Stimulated activated CD8-positive, alpha-beta memory T cell treated with anti-CD3 and anti-CD28 coated beads, Interleukin-15, amount 100 ng/mL, for 48 hours (primary cell): ENCODE measurements around the gene RAPGEF4.

Source experiments
- DNase-seq, 2 donors: peaks; one replicate each; pipeline ENCODE4 v3.0.0-alpha.2; 2020; ENCODE audit warnings: low read depth in 2 of 2

Gene RAPGEF4

DNA sequence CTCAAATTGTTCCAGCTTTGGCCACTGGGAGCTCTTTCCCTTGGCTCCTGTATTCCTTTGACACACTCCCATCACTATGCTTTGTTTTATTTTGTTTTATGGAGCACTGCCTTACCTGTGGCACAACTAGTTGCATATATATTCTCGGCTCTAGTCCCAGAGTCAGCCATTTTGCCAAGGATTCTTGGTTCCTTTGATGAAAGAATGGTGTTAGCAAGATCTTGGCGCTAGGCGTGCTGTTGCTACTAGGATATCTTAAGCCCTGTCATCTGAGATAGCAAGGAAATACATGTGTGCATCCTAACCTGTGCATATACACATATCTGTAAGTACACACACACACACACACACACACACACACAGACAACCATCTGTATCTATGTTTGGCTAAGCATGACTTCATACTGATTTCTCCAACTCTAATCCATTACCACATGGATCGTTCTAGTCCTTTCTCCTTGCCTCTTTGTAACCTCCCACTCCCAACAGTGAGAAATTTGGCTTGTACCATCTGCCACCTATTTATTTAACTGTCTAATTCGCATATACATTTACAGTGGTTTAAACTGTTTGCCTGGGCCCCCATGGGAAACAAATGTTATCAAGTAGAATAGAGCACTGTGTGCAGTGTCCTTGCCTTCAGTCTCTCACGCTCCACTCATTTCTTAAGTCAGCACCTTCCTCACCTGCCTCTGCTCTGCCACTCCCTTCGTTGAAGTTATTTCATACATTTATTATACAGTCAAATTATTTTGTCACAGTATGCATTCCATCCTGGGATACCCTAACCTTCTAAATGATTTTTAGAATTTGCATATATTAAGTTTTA lies 202.5 kb downstream of the RAPGEF4 start:
- DNase-seq, result no peak

DNA sequence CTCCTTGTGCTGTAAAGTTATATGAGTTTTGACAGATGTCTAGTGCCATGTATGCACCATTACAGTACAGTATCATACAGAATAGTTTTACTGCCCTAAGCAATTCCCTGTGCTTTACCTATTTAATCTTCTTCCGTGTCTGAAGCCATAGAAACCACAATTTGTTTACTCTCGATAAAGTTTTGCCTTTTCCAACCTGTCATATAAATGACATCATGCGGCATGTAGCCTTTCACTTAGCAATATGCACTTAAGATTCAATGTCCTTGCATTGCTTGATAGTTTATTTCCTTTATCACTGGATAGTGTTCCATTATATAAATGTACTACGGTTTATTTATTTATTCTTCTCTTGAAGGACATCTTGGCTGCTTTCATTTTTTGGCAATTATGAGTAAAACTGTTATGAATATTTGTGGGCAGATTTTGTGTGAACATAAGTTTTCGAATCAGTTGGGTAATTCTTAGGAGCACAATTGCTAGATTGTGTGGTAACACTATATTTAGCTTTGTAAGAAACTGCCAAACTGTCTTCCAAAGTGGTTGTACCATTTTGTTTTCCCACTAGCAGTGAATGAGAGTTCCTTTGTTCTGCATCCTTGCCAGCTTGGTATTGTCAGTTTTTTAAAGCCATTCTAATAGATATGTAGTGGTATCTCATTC lies 203.2 kb downstream of the RAPGEF4 start:
- no peak for DNase-seq

DNA sequence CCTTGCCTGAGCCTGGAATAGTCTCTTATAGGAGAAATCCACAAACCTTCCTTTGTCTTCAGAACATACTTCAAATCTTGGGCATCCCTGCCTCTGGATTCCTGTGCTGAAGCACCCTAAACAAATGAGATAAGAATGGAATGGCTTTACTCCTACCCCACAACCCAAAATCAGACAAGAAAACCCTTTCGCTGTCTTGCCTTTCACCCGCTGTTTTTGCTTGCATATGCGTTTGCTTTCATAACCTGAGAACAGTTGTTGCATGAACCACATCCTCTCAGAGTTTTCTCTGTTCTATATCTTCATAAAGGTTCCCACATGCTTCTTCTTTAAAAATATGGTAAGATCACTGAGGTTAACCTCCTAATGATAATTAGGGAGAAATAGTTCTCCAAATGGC lies 207.9 kb downstream of the RAPGEF4 start:
- DNase-seq, result no peak

DNA sequence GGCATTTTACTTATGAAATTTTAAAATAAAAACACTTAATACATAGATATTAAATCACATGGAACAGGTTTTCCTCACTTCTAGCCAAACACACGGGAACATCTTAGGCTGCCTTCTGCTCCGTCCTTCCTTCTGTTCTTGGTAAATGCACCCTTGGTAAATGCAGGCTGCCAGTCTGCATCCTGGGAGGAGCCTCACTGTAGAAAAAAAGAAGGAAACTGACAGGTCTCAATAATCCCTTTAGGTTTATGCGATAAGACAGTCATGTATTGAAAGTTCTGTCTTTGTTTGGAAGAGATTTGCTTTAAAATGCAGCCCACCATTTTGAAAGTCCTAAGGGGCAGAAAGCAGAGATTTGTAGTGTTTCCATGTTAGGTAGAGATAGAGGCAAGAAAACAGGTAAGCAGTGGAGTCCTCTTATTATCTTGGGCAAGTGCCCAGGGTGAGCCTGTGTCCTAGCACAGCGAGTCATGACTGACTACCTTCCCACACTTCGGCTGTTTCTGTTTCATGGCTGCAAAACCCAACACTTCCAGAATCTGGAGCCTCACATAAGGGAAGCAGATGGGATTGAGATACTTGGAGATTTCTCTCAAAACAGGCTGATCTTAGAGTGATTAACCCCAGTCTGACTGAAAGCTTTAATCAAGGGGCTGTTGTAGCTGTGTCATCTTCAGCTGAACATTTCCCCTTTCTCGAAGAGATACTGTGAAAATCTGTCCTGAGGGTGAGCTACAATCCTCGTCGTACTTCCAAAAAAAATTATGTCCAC lies 208.6 kb downstream of the RAPGEF4 start:
- no peak for DNase-seq

DNA sequence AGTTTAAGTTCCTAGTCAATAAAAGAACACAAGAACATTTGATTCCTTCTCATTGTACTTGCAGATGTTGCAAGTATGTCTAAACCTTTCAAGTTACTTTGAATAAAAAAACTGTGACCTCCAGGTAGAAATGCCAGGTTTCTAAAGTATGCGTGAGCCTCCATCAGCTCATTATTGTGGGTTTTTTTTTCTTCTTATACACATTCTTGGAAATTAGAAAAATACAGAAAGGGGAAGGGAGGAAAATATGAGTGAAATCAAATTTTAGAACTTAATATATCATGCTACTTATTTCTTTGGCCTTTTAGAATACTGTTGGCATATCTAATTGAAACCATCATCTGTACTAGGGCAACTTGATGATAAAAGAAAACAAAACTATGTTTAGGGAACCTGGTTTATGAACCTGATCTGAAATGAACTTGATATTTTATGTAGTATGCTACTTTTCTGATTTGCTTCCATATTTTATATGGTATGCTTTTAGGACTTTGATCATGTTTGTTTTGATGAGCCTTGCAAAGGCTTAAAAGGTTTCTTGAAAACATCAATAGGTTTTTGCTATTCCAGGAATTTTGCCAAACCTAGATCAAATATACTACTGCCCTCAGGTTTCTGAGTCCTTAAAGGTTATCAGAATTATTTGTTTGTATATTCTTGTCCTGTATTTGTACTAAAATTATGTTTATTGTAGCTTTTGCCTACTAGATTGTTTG lies 209.3 kb downstream of the RAPGEF4 start:
- DNase-seq, result no peak

DNA sequence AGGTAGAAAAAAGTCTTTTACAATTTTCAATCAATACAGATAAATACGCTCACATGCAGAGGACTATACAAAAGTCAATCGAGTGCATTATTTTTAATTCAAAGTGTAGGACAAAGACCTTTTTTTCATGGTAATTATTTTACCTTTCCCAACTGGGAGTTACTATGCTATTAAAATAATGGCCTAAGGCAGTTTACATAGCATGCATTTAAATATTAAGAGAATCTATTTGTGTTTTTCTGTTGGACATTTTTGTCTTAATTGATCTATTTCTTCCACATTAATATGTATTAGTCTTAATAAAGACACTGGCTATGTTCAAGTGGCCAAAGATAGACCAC lies 209.8 kb downstream of the RAPGEF4 start:
- no peak for DNase-seq

DNA sequence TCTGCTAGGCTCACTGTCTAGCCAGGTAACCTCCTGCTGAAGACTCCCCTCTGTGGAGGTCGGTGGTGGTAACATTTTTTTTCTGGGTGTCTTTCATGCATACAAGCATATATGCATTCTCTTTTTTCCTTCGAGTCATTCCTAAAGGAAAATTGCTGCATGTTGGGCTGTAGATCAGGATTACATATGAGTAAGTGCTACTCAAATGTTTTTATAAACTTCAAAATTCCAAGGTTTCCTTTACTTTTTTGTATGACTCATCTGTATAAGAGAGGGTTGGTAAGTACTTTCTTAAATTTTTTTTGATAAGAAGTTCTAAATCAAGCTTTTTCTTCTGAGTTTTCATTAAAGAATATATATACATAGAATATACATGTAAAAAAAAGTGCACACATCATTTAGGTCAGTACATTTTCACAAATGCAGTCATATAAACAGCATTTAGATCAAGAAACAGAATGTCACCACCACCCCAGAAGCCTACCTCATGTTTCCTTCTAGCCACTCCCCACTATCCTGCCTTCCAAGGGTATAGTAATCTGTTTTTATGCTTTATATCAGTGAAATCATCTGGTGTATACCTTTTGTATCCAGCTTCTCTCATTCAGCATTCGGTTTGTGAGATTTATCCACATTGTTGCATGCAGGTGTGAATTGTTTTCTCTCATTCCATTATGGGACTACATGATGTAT lies 212.0 kb downstream of the RAPGEF4 start:
- no peak for DNase-seq

DNA sequence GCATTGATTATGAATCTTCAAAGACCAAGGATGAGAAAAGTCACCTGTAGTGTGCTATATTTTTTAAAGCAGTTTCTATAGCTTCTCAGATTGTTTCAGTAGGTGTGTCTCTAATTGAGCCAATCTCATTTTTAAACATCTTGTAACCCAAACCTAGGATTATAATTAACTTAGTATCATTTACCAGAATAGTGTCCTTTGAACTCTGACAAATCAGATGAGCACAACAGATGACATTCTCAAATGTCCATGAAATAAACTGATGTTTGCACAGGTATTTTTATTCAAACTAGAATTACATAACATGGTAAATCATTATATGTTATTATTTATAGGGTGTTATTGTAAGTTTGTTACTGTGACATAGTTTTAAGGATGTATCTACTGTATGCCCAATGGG lies 213.9 kb downstream of the RAPGEF4 start:
- DNase-seq, result no peak

DNA sequence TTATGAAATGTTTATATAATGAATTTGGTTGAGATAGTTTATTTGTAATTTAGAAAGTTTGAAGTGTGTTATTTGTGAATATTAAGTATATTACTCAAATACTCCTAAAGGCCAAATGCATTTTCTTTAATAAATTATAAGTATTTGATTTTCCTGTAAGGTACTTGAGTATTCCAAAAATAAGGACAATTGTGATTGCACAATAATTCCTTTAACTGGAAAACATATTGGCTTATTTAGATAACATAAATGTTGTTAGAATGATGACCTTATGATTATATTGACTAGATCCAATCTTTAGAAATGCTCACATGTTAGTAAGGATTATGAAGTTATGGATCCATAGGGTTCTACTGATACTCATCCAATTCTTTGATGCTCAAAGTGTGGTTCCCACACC lies 214.9 kb downstream of the RAPGEF4 start:
- DNase-seq, result no peak

DNA sequence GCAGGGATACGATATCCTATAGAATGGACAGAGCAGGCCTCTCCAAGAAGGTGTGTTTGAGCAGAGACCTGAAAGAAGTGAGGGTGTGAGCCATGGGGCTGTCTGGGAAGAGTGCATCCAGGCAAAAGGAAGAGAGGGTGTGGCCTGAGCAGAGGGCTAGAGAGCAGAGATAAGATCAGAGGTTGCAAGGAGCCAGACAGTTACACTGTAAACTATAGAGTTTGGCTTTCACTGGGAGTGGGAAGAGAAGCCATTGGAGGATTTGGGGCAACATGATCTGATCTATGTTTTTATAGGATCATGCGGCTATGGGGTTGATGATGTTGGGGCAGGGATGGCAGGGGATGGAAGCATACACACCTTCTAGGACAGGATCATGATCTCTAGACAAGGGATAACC lies 215.9 kb downstream of the RAPGEF4 start:
- no peak for DNase-seq

DNA sequence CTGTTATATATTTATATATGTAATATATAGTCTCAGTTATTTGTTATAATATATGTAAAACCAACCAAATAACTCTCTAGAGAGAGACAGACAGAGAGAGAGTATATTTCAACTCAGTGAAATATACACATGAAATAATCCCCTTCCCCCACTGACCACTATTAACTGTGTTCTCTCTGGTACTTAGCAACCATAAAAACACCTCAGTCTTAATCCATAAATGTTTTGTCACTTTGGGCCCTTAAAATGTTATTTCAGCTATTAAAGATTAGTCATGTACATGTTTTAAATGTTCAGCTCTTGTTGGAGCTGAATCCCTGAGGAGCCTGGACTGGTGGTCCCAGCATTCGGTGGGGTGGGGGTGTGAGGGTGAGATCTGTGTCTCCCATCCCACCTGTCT lies 217.8 kb downstream of the RAPGEF4 start:
- no peak for DNase-seq

DNA sequence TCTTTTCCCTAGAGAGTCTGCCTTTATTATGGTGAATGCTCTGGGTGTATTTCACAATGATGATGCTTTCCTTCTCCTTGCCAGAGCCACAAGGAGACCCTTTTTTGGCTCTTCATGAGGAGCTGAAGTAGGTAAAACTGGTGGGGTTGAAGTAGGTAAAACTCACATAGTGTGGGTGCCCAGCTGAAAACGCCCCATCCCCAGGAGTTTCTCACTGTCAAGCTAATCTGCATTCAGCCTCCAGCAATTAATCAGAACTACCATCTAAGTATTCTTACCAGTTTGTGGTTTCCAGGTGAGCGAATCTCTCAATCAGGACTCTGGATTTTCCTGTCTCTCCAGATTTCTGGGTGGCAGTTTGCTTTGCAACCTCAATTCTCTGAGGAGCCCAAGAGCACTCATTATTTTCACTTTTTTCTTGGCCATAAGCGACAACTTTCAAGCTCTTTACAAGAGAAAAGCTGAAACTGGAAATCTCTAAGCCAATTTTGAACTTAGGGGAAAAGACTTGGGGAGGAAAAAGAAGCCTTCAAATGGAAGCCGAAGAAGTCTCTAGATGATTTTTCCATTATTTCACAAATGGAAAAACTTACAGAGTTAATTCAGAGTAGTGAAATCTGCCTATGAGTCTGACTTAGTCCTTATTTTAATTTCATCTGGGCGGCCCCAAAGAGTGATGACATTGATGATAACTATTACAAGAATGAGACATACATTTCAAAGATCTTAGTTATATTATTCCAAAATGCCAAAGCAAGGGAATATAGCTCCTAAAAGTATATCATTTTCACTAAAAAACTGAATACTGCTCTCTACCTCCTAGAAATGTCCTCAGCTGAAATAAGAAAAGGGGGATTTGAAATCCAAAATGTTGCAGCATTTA lies 218.6 kb downstream of the RAPGEF4 start:
- DNase-seq, result no peak

DNA sequence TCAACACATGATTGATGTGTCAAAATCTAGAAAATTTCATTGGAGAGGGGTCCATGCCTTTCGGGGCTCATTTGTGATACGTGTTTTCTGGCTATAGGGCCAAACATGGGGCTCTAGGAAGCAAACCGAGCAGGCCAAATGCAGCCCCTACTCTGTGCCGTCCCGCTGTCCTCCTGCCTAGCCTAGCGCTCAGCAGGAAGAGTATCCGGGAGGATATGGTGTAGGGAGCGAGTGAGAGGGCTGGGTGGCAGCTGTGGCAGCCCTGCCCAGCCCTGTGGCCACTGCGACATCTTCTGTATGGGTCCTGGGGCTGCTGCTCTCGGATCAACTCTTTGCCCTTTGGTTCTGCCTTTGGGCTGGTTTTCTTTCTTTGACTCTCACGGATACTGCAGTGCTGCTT lies 219.9 kb downstream of the RAPGEF4 start:
- DNase-seq, result no peak

DNA sequence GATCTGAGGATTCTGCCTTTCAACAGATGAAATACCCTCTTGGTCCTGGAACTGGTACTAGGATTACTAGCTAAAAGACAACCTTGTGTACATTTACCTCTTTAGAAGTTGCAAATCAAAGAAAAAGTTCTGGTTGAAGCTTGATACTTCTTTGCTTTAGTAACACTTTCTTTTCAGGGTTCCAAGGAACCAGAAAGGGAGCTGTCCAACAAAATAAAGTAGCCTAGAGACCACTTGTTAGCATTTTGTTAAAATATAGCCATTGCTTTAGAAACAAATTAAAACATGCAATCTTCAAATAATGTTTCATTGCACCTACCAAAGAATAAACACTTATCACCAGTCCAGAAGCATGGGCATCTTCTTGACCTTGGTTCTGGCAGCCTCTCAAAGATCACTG lies 222.1 kb downstream of the RAPGEF4 start:
- no peak for DNase-seq

DNA sequence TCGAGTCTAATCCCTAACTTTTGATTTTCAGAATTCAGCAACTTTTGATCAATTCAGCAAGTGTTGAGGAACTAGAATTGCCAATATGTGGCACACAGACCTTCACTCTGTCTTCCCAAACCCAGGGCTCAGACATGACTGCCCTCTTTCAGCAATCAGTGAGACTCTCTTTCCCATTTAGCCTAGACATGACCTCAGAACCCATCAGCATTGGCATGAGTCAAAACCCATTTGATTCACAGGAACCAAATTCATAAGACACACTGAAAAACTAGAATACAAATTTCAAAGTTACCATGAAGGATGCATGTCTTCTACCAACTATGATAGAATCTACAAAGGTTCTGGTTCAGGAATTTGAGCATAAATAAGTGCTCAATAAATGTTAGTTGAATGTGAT lies 226.4 kb downstream of the RAPGEF4 start:
- DNase-seq, result no peak

DNA sequence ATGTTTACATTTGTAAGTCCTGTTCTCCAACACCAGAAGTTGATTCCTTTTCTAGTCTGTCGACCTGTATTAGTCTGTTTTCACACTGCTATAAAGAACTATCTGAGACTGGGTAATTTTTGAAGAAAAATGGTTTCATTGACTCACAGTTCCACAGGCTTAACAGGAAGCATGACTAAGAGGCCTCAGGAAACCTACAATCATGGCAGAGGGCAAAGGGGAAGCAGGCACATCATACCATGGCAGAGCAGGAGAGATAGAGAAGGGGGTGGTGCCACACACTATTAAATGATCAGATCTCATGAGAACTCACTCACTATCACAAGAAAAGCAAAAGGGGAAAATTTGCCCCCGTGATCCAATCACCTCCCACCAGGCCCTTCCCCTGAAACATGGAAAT lies 227.2 kb downstream of the RAPGEF4 start:
- DNase-seq, result no peak

DNA sequence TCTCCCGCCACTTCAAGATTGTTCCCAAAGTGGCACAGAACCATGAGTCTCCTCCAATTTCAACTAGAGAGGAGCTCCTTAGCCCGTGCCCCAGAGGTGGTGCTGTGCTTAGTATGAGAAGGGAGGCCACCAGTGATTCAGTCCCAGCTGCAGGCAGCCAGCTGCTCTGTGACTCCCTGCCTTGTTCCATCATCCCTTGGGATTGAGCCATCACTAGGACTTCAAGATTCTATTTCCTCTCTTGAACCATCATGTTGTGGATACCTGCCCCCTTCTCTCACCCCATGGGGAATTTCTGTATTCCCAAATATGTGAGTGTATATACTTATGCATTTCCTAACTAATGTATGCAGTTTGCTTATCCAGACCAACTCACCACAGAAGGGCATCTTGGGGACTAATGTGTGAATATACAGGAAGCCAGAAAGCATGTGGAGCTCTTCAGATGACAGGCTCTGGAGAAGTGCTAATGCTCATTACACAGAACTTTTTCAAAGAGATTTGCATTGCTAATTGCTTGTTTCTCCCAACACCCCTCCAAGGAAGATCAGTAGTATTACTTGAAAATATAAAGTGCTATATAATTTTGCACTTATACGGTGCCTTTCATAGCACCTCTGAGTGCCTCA lies 229.0 kb downstream of the RAPGEF4 start:
- no peak for DNase-seq

DNA sequence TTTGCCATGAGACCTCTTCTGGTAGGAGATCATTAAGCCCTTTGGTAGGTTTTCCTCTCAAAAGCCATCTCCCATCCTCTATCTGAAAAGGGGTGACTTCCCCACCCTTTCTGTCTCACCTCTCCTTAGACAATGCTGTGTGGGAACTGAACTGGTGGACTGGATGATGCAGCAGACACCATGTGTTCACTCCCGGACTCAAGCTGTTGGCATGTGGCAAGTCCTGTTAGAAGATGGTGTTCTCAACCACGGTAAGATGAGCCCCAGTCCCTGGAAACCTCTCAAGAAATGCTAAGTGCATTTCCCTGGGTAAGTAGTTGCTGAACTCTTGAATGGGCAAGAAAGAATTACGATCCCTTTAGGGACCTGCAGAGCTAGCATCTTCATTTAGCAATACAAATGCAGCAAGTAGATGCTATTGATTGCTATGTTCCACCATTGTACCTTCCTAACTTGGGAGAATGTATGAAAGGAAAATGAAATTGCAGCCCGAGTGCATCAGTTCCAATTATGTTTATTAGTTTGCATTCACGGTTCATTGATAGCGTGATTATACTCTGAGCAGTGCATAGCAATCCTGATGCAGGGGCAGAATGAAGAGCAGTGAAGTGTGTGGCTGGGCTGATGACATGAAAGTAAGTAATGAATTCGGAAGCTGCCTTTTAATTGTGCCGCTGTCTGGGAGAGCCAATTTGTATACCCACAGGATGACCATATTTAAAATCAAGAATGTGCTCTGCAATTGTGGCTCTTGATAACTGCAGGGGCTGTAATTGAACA lies 230.0 kb downstream of the RAPGEF4 start:
- DNase-seq, result no peak
